GM12875 (cell line): ENCODE results near the gene PTPN9.
"Not testable (repeated sequence)": the region's sequence is repeated elsewhere in the genome, so short reads cannot be mapped to it uniquely, and the experiment has no call there.

ENCODE experiments used
- H3K4me3 ChIP-seq: one replicate; pipeline ENCODE4 v1.5.1; 2011; ENCODE audit warnings: low read depth, low read length, control low read depth
- CTCF ChIP-seq: IDR thresholded peaks from 2 replicates; pipeline ENCODE4 v1.5.1; 2011; ENCODE audit warnings: low read depth, mild to moderate bottlenecking, control low read depth, inconsistent platforms, low read length, moderate library complexity, borderline replicate concordance; ENCODE audit not compliant: insufficient read depth

PTPN9 gene

GRCh38 chr15:75508840-75509532 lies 70.1 kb downstream of the PTPN9 start:
- H3K4me3 ChIP-seq = no peak overlapping the region
- peak; percentile 45; the same call in 1 of the 2 replicates for TF ChIP-seq CTCF

- no peak for TF ChIP-seq CTCF
- no peak overlapping the region for H3K4me3 ChIP-seq
Measured at GRCh38 chr15:75502360-75502759, 76.8 kb downstream of the PTPN9 start.

- H3K4me3 ChIP-seq = no peak overlapping the region
- no peak for TF ChIP-seq CTCF
Measured at GRCh38 chr15:75493732-75494131, 85.4 kb downstream of the PTPN9 start.

GRCh38 chr15:75483961-75484360 lies 95.2 kb downstream of the PTPN9 start:
- no peak overlapping the region for H3K4me3 ChIP-seq
- no peak for TF ChIP-seq CTCF

- H3K4me3 ChIP-seq = not testable (repeated sequence)
Measured at GRCh38 chr15:75483556-75483955, 95.6 kb downstream of the PTPN9 start.

GRCh38 chr15:75483106-75483505 lies 96.0 kb downstream of the PTPN9 start:
- no peak for TF ChIP-seq CTCF
- no peak overlapping the region for H3K4me3 ChIP-seq

GRCh38 chr15:75480463-75480862 lies 98.7 kb downstream of the PTPN9 start:
- H3K4me3 ChIP-seq = not testable (repeated sequence)

GRCh38 chr15:75479670-75480069 lies 99.4 kb downstream of the PTPN9 start:
- TF ChIP-seq CTCF = no peak
- H3K4me3 ChIP-seq = no peak overlapping the region

GRCh38 chr15:75477094-75477493 lies 102.0 kb downstream of the PTPN9 start:
- H3K4me3 ChIP-seq = not testable (repeated sequence)
